Spleen (tissue), 7 donors: Measurements from ENCODE around the gene OFD1.

Source experiments
- CTCF ChIP-seq, 11 experiments: fragments of 200-600 bp in 7 of 11; fragments of 450-650 bp in 4 of 11; sonication (generic) in 4 of 11; IDR thresholded peaks in 8 of 11; conservative IDR thresholded peaks in 3 of 11; 1 replicate in 7 of 11; 2 replicates in 4 of 11; pipeline versions ENCODE4 v1.4.0 to v1.8.0; 2016 to 2021; ENCODE audit warnings: antibody characterized with exemption in 11 of 11, inconsistent platforms in 4 of 11, mild to moderate bottlenecking in 1 of 11
- POLR2A ChIP-seq, 3 donors: fragments of 450-650 bp; IDR thresholded peaks; one replicate each; pipeline ENCODE4 v1.5.1; 2017; ENCODE audit warnings: antibody characterized with exemption in 3 of 3, mild to moderate bottlenecking in 1 of 3
- donor health status: DM: no; HTN: no; CAD: no; lungs with moderate emphysema.
- donor health status: DM: no; HTN: no; CAD: no.
- donor health status: DM: no; HTN: no; CAD: no.

- TF ChIP-seq POLR2A (IDR thresholded peaks at IDR 0.05) (no peak), CTCF (IDR thresholded peaks at IDR 0.05 in 8 of 11, conservative IDR thresholded peaks at IDR 0.05 in 3 of 11) (no peak)
Measured at GRCh38 chrX:13793897-13794296, 59.3 kb downstream of the OFD1 start.
